Ishikawa (cell line): Measurements from ENCODE around the gene GOLGA8M.

Experiments used
- CEBPB ChIP-seq: IDR thresholded peaks from 2 replicates; pipeline ENCODE4 v1.6.1; 2012
- CREB1 ChIP-seq: IDR thresholded peaks from 2 replicates; pipeline ENCODE4 v1.6.1; 2012; ENCODE audit warnings: low read depth
- EGR1 ChIP-seq: IDR thresholded peaks from 2 replicates; pipeline ENCODE4 v1.6.1; 2012
- EP300 ChIP-seq: IDR thresholded peaks from 2 replicates; pipeline ENCODE4 v1.6.1; 2012; ENCODE audit warnings: borderline replicate concordance
- FOXM1 ChIP-seq: IDR thresholded peaks from 2 replicates; pipeline ENCODE4 v1.6.1; 2012; ENCODE audit warnings: low read depth, borderline replicate concordance
- MAX ChIP-seq: IDR thresholded peaks from 2 replicates; pipeline ENCODE4 v1.6.1; 2012
- NFIC ChIP-seq: IDR thresholded peaks from 2 replicates; pipeline ENCODE4 v1.6.1; 2012
- RAD21 ChIP-seq: IDR thresholded peaks from 2 replicates; pipeline ENCODE4 v1.6.1; 2012; ENCODE audit warnings: low read depth
- TAF1 ChIP-seq: IDR thresholded peaks from 2 replicates; pipeline ENCODE4 v1.6.1; 2012; ENCODE audit warnings: low read depth, mild to moderate bottlenecking
- TCF12 ChIP-seq: IDR thresholded peaks from 2 replicates; pipeline ENCODE4 v1.6.1; 2012; ENCODE audit warnings: low read depth
- USF1 ChIP-seq: IDR thresholded peaks from 2 replicates; pipeline ENCODE4 v1.6.1; 2012
- YY1 ChIP-seq: IDR thresholded peaks from 2 replicates; pipeline ENCODE4 v1.6.1; 2012; ENCODE audit warnings: low read depth
- ZBTB7A ChIP-seq: IDR thresholded peaks from 2 replicates; pipeline ENCODE4 v1.6.1; 2012; ENCODE audit warnings: low read depth
- TF ChIP-seq, protein P1 (sequence below): IDR thresholded peaks from 2 replicates; pipeline ENCODE4 v1.6.1; 2012; ENCODE audit warnings: low read depth, mild to moderate bottlenecking

DNA sequence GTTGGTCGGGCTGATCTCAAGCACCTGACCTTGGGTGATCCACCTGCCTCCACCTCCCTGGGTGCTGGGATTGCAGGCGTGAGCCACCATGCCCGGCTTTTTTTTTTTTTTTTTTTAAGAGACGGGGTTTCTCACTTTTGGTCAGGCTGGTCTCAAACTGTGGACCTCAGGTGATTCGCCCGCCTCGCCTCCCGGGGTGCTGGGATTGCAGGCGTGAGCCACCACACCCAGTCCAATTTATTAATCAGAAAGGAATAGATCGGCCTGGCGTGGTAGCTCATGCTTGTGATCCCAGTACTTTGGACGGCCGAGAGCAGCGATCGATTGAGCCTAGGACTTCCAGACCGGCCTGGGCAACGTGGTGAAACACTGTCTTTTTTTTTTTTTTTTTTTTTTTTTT is 13.9 kb upstream of the GOLGA8M start:
- TF ChIP-seq, protein P1, sequence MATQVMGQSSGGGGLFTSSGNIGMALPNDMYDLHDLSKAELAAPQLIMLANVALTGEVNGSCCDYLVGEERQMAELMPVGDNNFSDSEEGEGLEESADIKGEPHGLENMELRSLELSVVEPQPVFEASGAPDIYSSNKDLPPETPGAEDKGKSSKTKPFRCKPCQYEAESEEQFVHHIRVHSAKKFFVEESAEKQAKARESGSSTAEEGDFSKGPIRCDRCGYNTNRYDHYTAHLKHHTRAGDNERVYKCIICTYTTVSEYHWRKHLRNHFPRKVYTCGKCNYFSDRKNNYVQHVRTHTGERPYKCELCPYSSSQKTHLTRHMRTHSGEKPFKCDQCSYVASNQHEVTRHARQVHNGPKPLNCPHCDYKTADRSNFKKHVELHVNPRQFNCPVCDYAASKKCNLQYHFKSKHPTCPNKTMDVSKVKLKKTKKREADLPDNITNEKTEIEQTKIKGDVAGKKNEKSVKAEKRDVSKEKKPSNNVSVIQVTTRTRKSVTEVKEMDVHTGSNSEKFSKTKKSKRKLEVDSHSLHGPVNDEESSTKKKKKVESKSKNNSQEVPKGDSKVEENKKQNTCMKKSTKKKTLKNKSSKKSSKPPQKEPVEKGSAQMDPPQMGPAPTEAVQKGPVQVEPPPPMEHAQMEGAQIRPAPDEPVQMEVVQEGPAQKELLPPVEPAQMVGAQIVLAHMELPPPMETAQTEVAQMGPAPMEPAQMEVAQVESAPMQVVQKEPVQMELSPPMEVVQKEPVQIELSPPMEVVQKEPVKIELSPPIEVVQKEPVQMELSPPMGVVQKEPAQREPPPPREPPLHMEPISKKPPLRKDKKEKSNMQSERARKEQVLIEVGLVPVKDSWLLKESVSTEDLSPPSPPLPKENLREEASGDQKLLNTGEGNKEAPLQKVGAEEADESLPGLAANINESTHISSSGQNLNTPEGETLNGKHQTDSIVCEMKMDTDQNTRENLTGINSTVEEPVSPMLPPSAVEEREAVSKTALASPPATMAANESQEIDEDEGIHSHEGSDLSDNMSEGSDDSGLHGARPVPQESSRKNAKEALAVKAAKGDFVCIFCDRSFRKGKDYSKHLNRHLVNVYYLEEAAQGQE: no peak
- TF ChIP-seq FOXM1 (no peak), MAX (no peak), TCF12 (no peak), TAF1 (no peak), EP300 (no peak), CREB1 (no peak), USF1 (no peak), RAD21 (no peak), NFIC (no peak), YY1 (no peak), CEBPB (no peak), EGR1 (no peak), ZBTB7A (no peak)
